ENCODE measurements around the gene AIG1. TPM values are rescaled to one million over a fixed set of nuclear protein-coding genes. Genes with fewer than 3 reads are reported as not detected.
"Not testable (repeated sequence)": the region's sequence is repeated elsewhere in the genome, so short reads cannot be mapped to it uniquely, and the experiment has no call there.

Gene AIG1
- total RNA-seq, 1 donor from 2014 or later: 27.1 TPM

- DNase-seq (ENCODE audit: extremely low read depth, low read depth, low spot score): not testable (repeated sequence)
Measured at GRCh38 chr6:143307760-143308159, 247.1 kb downstream of the AIG1 start.

DNA sequence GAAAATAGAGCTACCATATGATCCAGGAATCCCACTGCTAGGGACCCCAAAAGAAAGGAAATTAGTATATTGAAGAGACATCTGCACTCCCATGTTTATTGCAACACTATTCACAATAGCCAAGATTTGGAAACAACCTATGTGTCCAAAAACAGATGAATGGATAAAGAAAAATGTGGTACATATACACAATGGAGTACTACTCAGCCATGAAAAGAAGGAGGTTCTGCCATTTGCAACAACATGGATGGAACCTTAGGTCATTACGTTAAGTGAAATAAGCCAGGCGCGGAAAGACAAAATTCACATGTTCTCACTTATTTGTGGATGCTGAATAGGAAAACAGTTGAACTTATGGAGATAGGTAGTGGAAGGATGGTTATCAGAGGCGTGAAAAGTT lies 252.5 kb downstream of the AIG1 start:
- no peak for DNase-seq (ENCODE audit: extremely low read depth, low read depth, low spot score)

DNA sequence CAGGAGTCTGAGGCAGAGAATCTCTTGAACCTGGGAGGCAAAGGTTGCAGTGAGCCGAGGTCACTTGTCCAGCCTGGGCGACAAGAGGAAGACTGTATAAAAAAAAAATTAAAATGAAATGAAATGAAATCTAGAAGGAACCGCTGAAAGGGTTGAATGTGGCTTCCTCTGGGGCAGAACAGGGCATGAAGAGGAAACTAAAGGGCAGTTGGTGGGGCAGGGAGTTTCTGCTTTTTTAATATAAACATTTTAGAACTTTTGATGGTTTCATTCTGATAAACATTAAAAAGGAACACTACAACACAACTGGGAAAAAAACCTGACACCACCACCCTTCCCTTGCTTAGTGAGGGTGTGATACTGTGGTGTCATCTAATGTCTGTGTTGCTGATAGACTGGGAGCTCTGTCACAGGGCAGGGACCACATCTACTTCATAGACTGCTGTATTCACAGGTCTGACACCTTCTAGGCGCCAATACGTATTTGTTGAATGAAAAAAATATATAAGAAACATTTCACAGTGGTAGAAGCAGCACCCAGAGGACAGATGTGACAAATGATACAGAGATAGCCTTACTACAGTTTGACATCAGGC lies 260.9 kb downstream of the AIG1 start:
- no peak for DNase-seq (ENCODE audit: extremely low read depth, low read depth, low spot score)

DNA sequence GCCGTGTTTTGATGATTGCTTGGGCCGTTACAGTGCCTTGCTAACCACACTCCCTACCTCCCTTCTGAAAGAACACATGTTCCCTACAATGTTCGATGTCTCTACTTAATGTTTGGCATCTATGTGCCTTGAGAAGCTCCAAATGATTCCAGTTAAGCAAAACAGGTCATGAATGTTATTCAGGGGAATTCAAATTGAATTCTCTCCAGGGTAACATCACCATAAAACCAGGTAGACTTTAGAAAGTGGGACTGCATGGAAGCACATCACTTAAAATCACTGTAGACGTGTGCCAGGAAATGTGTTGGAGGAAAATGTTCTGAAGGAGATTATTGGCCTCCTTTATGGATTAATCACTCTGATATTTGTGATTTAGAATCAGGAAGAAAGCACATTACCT lies 261.7 kb downstream of the AIG1 start:
- DNase-seq (ENCODE audit: extremely low read depth, low read depth, low spot score): no peak

DNA sequence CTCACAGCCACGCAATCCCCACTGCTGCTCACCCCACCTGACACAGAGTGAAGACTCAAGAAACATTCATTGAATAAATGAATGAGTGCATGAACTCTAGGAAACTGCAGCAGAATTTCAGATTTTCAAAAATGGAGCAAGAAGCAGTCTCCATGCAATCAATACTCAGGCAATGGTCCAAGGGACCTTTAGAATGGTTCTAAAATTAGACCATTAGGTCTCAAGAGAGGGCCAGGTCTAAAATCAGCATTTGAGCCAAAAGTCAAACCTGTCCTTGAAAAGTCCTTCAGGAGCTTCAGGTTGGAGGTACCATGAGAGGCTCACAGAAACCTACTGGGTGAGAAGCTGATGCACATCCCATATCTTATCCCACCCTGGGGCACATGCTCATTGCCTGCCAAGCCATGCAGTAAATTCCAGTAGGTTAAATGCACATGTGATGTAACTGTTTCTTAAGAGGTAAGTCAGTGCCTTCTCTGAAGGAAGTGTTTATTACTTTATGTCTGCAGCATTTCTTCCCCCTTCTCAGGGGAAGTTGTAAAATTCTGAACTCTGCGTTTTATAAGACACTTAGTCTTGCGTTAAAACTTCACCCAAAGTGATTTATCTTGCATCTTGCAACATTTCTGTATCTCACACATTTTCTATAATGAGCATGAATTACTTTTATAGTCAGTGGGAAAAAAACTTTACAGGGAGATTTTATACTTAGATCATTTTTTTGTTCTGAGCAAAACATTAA lies 263.2 kb downstream of the AIG1 start:
- no peak for DNase-seq (ENCODE audit: extremely low read depth, low read depth, low spot score)

GRCh38 chr6:143325379-143326140 lies 264.9 kb downstream of the AIG1 start:
- DNase-seq (ENCODE audit: extremely low read depth, low read depth, low spot score): no peak

- DNase-seq (ENCODE audit: extremely low read depth, low read depth, low spot score): no peak
Measured at GRCh38 chr6:143328876-143329275, 268.2 kb downstream of the AIG1 start.

DNA sequence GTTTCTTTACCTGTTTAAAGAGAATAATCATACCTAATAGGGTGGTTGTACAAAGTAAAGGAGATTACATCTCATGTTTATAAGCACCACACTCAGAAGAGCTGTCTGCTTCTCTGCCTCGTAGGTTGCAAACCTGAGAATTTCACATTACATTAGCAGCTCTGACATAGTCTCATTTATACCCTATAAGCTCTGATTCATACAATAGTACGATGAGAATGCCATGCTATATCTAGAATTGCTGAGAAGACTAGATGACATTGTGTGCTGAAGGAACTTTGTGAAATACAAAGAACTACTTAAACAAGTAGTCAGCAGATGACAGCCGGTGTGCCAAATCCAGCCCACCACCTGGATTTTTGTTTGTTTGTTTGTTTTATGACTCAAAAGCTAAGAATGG lies 268.6 kb downstream of the AIG1 start:
- no peak for DNase-seq (ENCODE audit: extremely low read depth, low read depth, low spot score)

GRCh38 chr6:143331362-143331761 lies 270.7 kb downstream of the AIG1 start:
- no peak for DNase-seq (ENCODE audit: extremely low read depth, low read depth, low spot score)

DNA sequence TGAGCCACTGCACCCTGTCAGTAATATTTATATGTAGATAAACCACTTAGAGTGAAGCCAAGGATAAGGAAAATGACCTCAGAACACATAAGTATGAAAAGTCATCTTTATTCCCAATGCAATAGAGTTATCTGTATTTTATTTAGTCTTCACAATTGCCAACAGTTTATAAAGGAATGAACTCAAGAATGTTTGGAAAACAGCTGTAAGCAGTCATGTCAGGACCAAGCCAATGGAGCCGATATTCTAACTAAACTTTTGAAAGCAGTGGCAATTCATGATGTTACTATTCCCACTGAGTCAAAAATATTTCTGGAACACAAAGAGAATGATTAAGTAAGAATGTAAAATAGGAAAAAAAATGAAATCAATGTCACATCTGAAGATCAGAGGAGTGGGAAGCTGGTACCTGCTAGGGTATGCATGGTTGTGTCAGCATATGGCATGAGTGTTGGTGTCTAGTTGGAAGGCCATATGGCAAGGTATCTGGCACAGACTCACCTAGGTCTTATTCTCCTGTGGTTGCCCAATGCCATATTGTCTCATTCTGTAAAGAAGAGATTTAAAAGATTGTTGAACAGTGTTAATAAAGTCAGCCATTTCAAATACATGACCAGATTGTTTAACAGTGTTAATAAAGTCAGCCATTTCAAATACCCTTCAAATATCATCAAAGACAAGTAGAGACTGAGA lies 271.6 kb downstream of the AIG1 start:
- DNase-seq (ENCODE audit: extremely low read depth, low read depth, low spot score): no peak

DNA sequence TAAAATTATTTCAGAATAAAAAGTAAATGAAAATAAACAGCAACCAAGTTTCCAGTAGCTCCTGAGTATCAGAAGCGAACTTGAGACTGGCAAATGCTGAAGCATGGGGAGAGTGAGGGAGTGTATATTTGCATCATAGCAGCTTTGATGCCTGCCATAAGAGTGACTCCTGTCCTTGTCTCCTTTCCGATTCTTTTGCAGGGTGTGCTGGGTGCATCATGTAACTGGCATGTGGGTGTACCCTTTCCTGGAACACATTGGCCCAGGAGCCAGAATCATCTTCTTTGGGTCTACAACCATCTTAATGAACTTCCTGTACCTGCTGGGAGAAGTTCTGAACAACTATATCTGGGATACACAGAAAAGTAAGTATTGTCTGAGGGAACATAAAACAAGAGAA lies 272.4 kb downstream of the AIG1 start:
- DNase-seq (ENCODE audit: extremely low read depth, low read depth, low spot score): no peak

DNA sequence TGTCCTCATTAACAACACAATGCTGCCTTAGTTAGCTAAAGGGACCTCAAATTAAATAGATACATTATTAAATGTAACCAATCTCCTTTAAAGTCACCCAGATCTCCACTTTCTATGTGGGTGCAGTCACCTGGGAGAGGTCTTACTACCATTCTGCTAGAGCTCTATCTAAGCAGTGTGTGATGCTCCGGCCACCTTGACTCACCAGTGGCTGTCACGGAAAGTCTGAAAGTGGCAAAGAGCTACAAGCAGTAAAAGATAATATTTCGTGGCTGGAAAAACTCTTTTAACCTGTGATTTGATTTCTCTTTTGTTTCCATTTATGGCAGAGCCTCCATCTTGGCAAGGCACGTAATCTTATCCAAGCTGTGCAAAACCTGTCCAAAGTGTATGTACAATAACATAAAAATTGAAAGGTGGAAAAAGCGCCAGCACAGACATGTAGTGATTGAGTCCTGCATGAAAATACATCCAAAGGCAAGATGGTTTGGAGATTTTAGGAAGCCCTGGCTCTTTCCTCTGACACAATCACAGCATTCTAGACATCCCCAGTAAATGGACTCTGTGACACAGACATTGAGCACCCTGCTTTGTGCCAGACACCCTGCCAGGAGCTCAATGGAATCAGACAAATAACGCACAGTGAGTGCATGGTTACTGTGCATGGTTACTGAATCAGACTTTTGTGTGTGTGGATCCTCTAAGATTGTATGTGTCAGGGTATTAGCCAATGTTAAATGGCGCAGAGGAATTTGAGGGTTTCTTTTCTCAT lies 273.2 kb downstream of the AIG1 start:
- no peak for DNase-seq (ENCODE audit: extremely low read depth, low read depth, low spot score)

DNA sequence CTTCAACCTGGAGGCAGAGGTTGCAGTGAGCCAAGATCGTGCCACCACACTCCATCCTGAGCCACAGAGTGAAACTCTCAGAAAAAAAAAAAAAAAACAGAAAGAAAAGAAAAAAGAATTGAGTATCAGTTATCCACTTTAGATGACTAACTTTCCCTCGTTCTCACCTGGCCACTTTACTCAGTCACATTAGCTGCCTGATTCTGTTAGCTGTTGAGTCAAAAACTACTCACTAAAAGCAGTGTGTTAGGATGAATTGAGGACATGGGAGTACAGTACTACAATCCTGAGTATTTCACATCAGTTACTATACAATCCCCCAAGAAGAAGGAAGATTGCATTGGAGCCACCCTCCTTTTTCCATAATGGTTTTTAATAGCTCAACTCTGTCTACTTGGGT lies 275.2 kb downstream of the AIG1 start:
- DNase-seq (ENCODE audit: extremely low read depth, low read depth, low spot score): no peak

DNA sequence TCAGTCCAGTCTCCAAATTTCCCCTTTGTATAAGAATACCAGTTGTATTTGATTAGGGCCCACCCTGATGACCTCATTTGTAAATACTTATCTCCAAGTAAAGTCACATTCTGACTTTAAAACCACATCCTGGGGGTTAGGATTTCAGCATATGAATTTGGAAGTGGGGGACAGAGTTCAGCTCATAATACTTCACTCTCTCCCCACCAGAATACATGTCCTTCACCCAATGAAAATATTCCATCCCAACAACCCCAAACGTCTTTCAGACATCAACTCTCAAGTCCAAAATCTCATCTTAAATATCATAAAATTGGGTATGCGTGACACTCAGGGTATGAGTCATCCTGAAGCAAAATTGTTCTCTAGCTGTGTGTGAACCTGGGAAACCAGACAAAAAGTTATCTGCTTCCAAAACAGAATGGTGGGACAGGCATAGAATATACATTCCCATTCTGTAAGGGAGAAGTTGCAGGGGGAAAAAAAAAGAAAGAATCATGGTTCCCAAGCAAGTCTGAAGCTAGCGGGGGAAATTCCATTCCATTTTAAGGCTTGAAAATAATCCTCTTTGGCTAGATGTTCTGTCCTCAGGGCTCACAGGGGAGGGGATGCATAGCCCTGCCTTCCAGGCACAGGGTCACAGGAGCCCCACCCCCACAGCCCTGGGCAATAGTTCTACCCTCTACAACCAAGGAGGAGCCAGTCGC lies 275.9 kb downstream of the AIG1 start:
- no peak for DNase-seq (ENCODE audit: extremely low read depth, low read depth, low spot score)

- no peak for DNase-seq (ENCODE audit: extremely low read depth, low read depth, low spot score)
Measured at GRCh38 chr6:143337201-143337949, 276.7 kb downstream of the AIG1 start.

GRCh38 chr6:143339223-143339622 lies 278.5 kb downstream of the AIG1 start:
- no peak for DNase-seq (ENCODE audit: extremely low read depth, low read depth, low spot score)

DNA sequence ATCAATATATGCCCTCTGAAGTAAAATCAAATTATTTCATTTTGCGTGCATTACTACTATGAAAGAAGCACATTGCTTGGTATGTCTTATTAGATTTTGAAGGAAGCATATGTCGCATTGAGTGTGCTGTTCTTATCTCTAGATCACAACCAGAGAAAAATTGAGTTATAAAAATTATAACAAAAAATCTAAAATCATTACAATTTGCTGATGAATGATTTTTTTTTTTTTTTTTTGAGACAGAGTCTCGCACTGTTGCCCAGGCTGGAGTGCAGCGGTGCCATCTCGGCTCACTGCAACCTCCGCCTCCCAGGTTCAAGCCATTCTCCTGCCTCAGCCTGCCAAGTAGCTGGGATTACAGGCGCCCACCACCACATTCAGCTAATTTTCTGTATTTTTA lies 284.8 kb downstream of the AIG1 start:
- DNase-seq (ENCODE audit: extremely low read depth, low read depth, low spot score): not testable (repeated sequence)

DNA sequence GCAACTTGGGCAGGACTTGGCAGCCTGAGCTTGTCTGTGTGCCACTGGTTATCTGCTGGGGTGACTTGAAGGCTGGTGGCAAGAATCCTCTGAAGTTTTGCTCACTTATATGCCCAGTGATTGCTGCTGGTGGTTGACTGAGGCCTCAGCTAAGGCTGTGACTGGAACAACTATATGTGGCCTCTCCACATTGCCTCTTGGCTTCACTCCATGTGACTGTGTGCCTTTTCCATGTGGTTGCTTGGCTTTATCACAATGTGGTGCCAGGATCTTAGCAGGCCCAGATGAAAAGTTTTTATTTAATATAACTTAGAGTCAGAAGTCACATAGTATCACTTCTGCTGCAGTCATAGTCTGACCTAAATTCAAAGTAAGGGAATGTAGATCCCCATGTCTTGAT lies 285.3 kb downstream of the AIG1 start:
- no peak for DNase-seq (ENCODE audit: extremely low read depth, low read depth, low spot score)

DNA sequence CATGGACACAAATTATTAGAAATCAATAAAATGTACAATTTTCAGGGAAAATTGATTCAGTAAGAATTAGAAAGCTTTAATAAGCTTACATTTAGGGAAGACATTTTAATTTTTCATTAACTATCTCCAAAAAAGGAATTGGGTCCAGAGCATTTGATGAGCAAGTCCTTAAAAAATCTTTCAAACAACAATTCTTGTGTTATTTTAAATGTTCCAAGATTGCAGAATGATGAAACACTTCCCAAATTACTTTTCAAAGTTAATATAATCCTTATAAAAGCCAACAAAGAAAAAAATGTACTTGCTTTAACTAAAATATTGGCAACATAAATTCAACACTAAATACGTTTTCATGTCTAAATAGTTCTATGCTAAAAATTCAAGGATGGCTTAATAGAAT lies 287.8 kb downstream of the AIG1 start:
- DNase-seq (ENCODE audit: extremely low read depth, low read depth, low spot score): no peak

All from glomerular endothelial cell (primary cell).